GM12892 (cell line): ENCODE results near the gene FRAS1.

Source experiments
- POLR2A ChIP-seq: IDR thresholded peaks from 2 replicates; pipeline ENCODE4 v1.6.1; 2011; ENCODE audit warnings: low read depth, low read length, control low read depth
- POLR2AphosphoS5 ChIP-seq: IDR thresholded peaks from 2 replicates; pipeline ENCODE4 v1.6.1; 2011; ENCODE audit warnings: low read depth, low read length, control low read depth
- TAF1 ChIP-seq: IDR thresholded peaks from 2 replicates; pipeline ENCODE4 v1.6.1; 2011; ENCODE audit warnings: low read depth, mild to moderate bottlenecking, control low read depth, low read length, borderline replicate concordance

GRCh38 chr4:78524009-78524408 is 466.9 kb downstream of the FRAS1 start:
- TF ChIP-seq TAF1 (no peak), POLR2AphosphoS5 (no peak), POLR2A (no peak)
